ENCODE results near the gene CGNL1.

- TF ChIP-seq CTCF (conservative IDR thresholded peaks at IDR 0.05; ENCODE audit: low read length) (no peak), EZH2phosphoT487 (IDR thresholded peaks at IDR 0.05; ENCODE audit: borderline replicate concordance) (no peak)
Observed at GRCh38 chr15:57505949-57506391, 129.7 kb downstream of the CGNL1 start.

Measured in Loucy (cell line).